ENCODE measurements around the gene GNAQ.

Gene GNAQ

GRCh38 chr9:77927265-77927664 is 104.3 kb downstream of the GNAQ start:
- Histone ChIP-seq H3K4me1 (ENCODE audit: control insufficient read depth, insufficient read depth, low read length, unreplicated experiment) (peaks cover 35% of the 10 kb centered on the region), H3K27ac (ENCODE audit: low read depth, low read length) (peak overlapping the region; percentile 70), H3K4me3 (ENCODE audit: low read depth, low read length) (peak overlapping the region; percentile 28; the same call in 1 of the 2 replicates), H3K36me3 (ENCODE audit: insufficient read depth, low read length) (no peaks in the 10 kb centered on the region), H2AFZ (ENCODE audit: low read length, unreplicated experiment) (no peak overlapping the region), H3K27me3 (ENCODE audit: insufficient read depth, low read length) (no peaks in the 10 kb centered on the region), H3K79me2 (ENCODE audit: control insufficient read depth, insufficient read depth, low read length, unreplicated experiment) (peaks cover 51% of the 10 kb centered on the region)

- peaks cover 37% of the 10 kb centered on the region for H3K4me1 ChIP-seq (ENCODE audit: control insufficient read depth, insufficient read depth, low read length, unreplicated experiment)
- no peaks in the 10 kb centered on the region for H3K27me3 ChIP-seq (ENCODE audit: insufficient read depth, low read length)
- peak overlapping the region; percentile 70 for H3K27ac ChIP-seq (ENCODE audit: low read depth, low read length)
- H2AFZ ChIP-seq (ENCODE audit: low read length, unreplicated experiment): no peak overlapping the region
- 0 out of 2 replicates have a peak, but pooled peaks cover 3% of the 10 kb centered on the region for H3K36me3 ChIP-seq (ENCODE audit: insufficient read depth, low read length)
- peaks cover 55% of the 10 kb centered on the region for H3K79me2 ChIP-seq (ENCODE audit: control insufficient read depth, insufficient read depth, low read length, unreplicated experiment)
- peak overlapping the region; percentile 28; the same call in 1 of the 2 replicates for H3K4me3 ChIP-seq (ENCODE audit: low read depth, low read length)
These were observed 105.2 kb downstream of the GNAQ start for GRCh38 chr9:77926371-77926878.

GRCh38 chr9:77922591-77922990 is 109.0 kb downstream of the GNAQ start:
- Histone ChIP-seq H3K4me3 (ENCODE audit: low read depth, low read length) (no peak overlapping the region), H2AFZ (ENCODE audit: low read length, unreplicated experiment) (no peak overlapping the region), H3K4me1 (ENCODE audit: control insufficient read depth, insufficient read depth, low read length, unreplicated experiment) (peaks cover 28% of the 10 kb centered on the region), H3K79me2 (ENCODE audit: control insufficient read depth, insufficient read depth, low read length, unreplicated experiment) (peaks cover 51% of the 10 kb centered on the region), H3K27ac (ENCODE audit: low read depth, low read length) (no peak overlapping the region), H3K27me3 (ENCODE audit: insufficient read depth, low read length) (no peaks in the 10 kb centered on the region), H3K36me3 (ENCODE audit: insufficient read depth, low read length) (0 out of 2 replicates have a peak, but pooled peaks cover 4% of the 10 kb centered on the region)

- Histone ChIP-seq H3K27ac (ENCODE audit: low read depth, low read length) (no peak overlapping the region), H3K36me3 (ENCODE audit: insufficient read depth, low read length) (peaks cover 8% of the 10 kb centered on the region; the same call in 1 of the 2 replicates), H3K79me2 (ENCODE audit: control insufficient read depth, insufficient read depth, low read length, unreplicated experiment) (peaks cover 32% of the 10 kb centered on the region), H3K4me3 (ENCODE audit: low read depth, low read length) (no peak overlapping the region), H3K4me1 (ENCODE audit: control insufficient read depth, insufficient read depth, low read length, unreplicated experiment) (peaks cover 14% of the 10 kb centered on the region), H2AFZ (ENCODE audit: low read length, unreplicated experiment) (no peak overlapping the region), H3K27me3 (ENCODE audit: insufficient read depth, low read length) (no peaks in the 10 kb centered on the region)
These were observed 113.8 kb downstream of the GNAQ start for GRCh38 chr9:77917800-77918199.

- H3K27me3 ChIP-seq (ENCODE audit: insufficient read depth, low read length): no peaks in the 10 kb centered on the region
- peaks cover 8% of the 10 kb centered on the region; the same call in 1 of the 2 replicates for H3K36me3 ChIP-seq (ENCODE audit: insufficient read depth, low read length)
- no peak overlapping the region for H3K27ac ChIP-seq (ENCODE audit: low read depth, low read length)
- H3K4me3 ChIP-seq (ENCODE audit: low read depth, low read length): no peak overlapping the region
- peaks cover 29% of the 10 kb centered on the region for H3K79me2 ChIP-seq (ENCODE audit: control insufficient read depth, insufficient read depth, low read length, unreplicated experiment)
- H2AFZ ChIP-seq (ENCODE audit: low read length, unreplicated experiment): no peak overlapping the region
- H3K4me1 ChIP-seq (ENCODE audit: control insufficient read depth, insufficient read depth, low read length, unreplicated experiment): peaks cover 20% of the 10 kb centered on the region
These were observed 114.8 kb downstream of the GNAQ start for GRCh38 chr9:77916820-77917219.

- H3K79me2 ChIP-seq (ENCODE audit: control insufficient read depth, insufficient read depth, low read length, unreplicated experiment): peaks cover 29% of the 10 kb centered on the region
- H3K4me3 ChIP-seq (ENCODE audit: low read depth, low read length): no peak overlapping the region
- H3K4me1 ChIP-seq (ENCODE audit: control insufficient read depth, insufficient read depth, low read length, unreplicated experiment): peaks cover 23% of the 10 kb centered on the region
- H2AFZ ChIP-seq (ENCODE audit: low read length, unreplicated experiment): no peak overlapping the region
- H3K36me3 ChIP-seq (ENCODE audit: insufficient read depth, low read length): peaks cover 5% of the 10 kb centered on the region; the same call in 1 of the 2 replicates
- H3K27ac ChIP-seq (ENCODE audit: low read depth, low read length): no peak overlapping the region
- no peaks in the 10 kb centered on the region for H3K27me3 ChIP-seq (ENCODE audit: insufficient read depth, low read length)
These were observed 115.2 kb downstream of the GNAQ start for GRCh38 chr9:77916410-77916819.

GRCh38 chr9:77915744-77916143 is 115.9 kb downstream of the GNAQ start:
- peaks cover 23% of the 10 kb centered on the region for H3K4me1 ChIP-seq (ENCODE audit: control insufficient read depth, insufficient read depth, low read length, unreplicated experiment)
- H3K36me3 ChIP-seq (ENCODE audit: insufficient read depth, low read length): peaks cover 4% of the 10 kb centered on the region; the same call in 1 of the 2 replicates
- H3K79me2 ChIP-seq (ENCODE audit: control insufficient read depth, insufficient read depth, low read length, unreplicated experiment): peaks cover 34% of the 10 kb centered on the region
- no peaks in the 10 kb centered on the region for H3K27me3 ChIP-seq (ENCODE audit: insufficient read depth, low read length)
- H2AFZ ChIP-seq (ENCODE audit: low read length, unreplicated experiment): no peak overlapping the region
- H3K27ac ChIP-seq (ENCODE audit: low read depth, low read length): no peak overlapping the region
- no peak overlapping the region for H3K4me3 ChIP-seq (ENCODE audit: low read depth, low read length)

GRCh38 chr9:77912895-77913693 is 118.5 kb downstream of the GNAQ start:
- peak overlapping the region; percentile 76 for H3K27ac ChIP-seq (ENCODE audit: low read depth, low read length)
- no peaks in the 10 kb centered on the region for H3K27me3 ChIP-seq (ENCODE audit: insufficient read depth, low read length)
- peaks cover 45% of the 10 kb centered on the region for H3K79me2 ChIP-seq (ENCODE audit: control insufficient read depth, insufficient read depth, low read length, unreplicated experiment)
- H3K4me3 ChIP-seq (ENCODE audit: low read depth, low read length): no peak overlapping the region
- peaks cover 30% of the 10 kb centered on the region for H3K4me1 ChIP-seq (ENCODE audit: control insufficient read depth, insufficient read depth, low read length, unreplicated experiment)
- H2AFZ ChIP-seq (ENCODE audit: low read length, unreplicated experiment): no peak overlapping the region
- peaks cover 4% of the 10 kb centered on the region; the same call in 1 of the 2 replicates for H3K36me3 ChIP-seq (ENCODE audit: insufficient read depth, low read length)

GRCh38 chr9:77911928-77912327 is 119.7 kb downstream of the GNAQ start:
- H3K27me3 ChIP-seq (ENCODE audit: insufficient read depth, low read length): no peaks in the 10 kb centered on the region
- H3K4me3 ChIP-seq (ENCODE audit: low read depth, low read length): no peak overlapping the region
- H2AFZ ChIP-seq (ENCODE audit: low read length, unreplicated experiment): no peak overlapping the region
- 0 out of 2 replicates have a peak overlapping the region, but pooled peaks have one; percentile 67 for H3K27ac ChIP-seq (ENCODE audit: low read depth, low read length)
- peaks cover 4% of the 10 kb centered on the region; the same call in 1 of the 2 replicates for H3K36me3 ChIP-seq (ENCODE audit: insufficient read depth, low read length)
- peaks cover 41% of the 10 kb centered on the region for H3K4me1 ChIP-seq (ENCODE audit: control insufficient read depth, insufficient read depth, low read length, unreplicated experiment)
- H3K79me2 ChIP-seq (ENCODE audit: control insufficient read depth, insufficient read depth, low read length, unreplicated experiment): peaks cover 45% of the 10 kb centered on the region

- H3K27ac ChIP-seq (ENCODE audit: low read depth, low read length): no peak overlapping the region
- H3K27me3 ChIP-seq (ENCODE audit: insufficient read depth, low read length): no peaks in the 10 kb centered on the region
- H3K79me2 ChIP-seq (ENCODE audit: control insufficient read depth, insufficient read depth, low read length, unreplicated experiment): peaks cover 40% of the 10 kb centered on the region
- no peak overlapping the region for H3K4me3 ChIP-seq (ENCODE audit: low read depth, low read length)
- peaks cover 46% of the 10 kb centered on the region for H3K4me1 ChIP-seq (ENCODE audit: control insufficient read depth, insufficient read depth, low read length, unreplicated experiment)
- H3K36me3 ChIP-seq (ENCODE audit: insufficient read depth, low read length): peaks cover 4% of the 10 kb centered on the region; the same call in 1 of the 2 replicates
- no peak overlapping the region for H2AFZ ChIP-seq (ENCODE audit: low read length, unreplicated experiment)
These were observed 121.4 kb downstream of the GNAQ start for GRCh38 chr9:77910194-77910621.

Measured in ACC112 (cell line).